Neutrophil (primary cell): Measurements from ENCODE around the gene SLC39A3.

Experiments used
- H3K27ac ChIP-seq: fragments of 200-600 bp; sonication (generic); 2 replicates; pipeline ENCODE4 v1.5.1; 2016; ENCODE audit warnings: mild to moderate bottlenecking, moderate library complexity
- H3K27me3 ChIP-seq: fragments of 200-600 bp; sonication (generic); 2 replicates; pipeline ENCODE4 v1.6.0; 2016; ENCODE audit warnings: mild to moderate bottlenecking
- H3K36me3 ChIP-seq: fragments of 200-600 bp; sonication (generic); 2 replicates; pipeline ENCODE4 v1.5.1; 2017
- H3K4me1 ChIP-seq, 2 experiments: fragments of 200-600 bp in 1 of 2; sonication (generic) in 1 of 2; 1 replicate in 1 of 2; 2 replicates in 1 of 2; pipeline versions ENCODE4 v1.5.1 to v1.6.1; 2013 to 2016; ENCODE audit warnings: low read depth in 1 of 2, low read length in 1 of 2, mild to moderate bottlenecking in 1 of 2, moderate library complexity in 1 of 2; ENCODE audit not compliant: control insufficient read depth in 1 of 2, insufficient read depth in 1 of 2
- H3K4me3 ChIP-seq, 2 experiments: fragments of 200-600 bp in 1 of 2; sonication (generic) in 1 of 2; 1 replicate in 1 of 2; 2 replicates in 1 of 2; pipeline ENCODE4 v1.5.1; 2013 to 2016; ENCODE audit warnings: low read depth in 1 of 2, low read length in 1 of 2, mild to moderate bottlenecking in 1 of 2, moderate library complexity in 1 of 2
- H3K9me3 ChIP-seq: fragments of 200-600 bp; sonication (generic); 2 replicates; pipeline ENCODE4 v1.5.1; 2016
- CTCF ChIP-seq: fragments of 200-600 bp; sonication (generic); IDR thresholded peaks from 2 replicates; pipeline ENCODE4 v1.5.1; 2016; ENCODE audit warnings: antibody characterized with exemption

Gene SLC39A3

DNA sequence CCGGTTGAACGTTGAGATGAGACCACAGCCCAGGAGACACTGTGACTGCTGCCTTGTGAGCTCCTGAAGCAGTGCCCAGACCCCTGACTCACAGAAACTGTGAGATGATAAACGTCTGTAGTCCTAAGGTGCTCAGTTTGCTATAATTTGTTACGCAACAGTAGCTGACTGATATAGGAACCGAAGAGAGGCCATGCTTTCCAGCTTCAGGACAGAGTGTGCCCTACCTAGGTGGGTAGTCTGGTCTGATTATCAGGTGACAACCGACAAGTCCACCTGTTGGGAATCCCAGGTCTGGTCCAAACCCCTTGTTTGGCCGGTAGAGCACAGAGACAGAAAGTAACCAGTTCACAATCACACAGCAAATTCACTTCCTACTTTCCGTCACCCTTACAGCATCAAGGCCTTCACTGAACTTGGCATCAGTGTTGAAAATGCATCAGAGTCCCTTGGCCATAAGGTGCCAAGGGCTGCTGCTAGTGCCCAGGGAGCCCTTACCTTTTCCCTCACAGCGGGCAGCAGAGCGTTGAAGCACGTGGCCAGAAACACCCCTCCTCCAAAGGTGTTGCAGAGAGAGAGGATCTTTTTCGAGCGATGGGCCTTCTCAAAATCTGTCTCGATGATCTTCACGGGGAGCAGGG is 3.1 kb downstream of the SLC39A3 start:
- Histone ChIP-seq H3K36me3 (peaks cover 39% of the 10 kb centered on the region), H3K9me3 (no peaks in the 10 kb centered on the region)

GRCh38 chr19:2735374-2735773 is 4.4 kb downstream of the SLC39A3 start:
- no peak for TF ChIP-seq CTCF
- Histone ChIP-seq H3K36me3 (peaks cover 51% of the 10 kb centered on the region), H3K4me1 (peaks cover 37 to 42% of the 10 kb centered on the region in 2 experiments), H3K27ac (no peak overlapping the region), H3K4me3 (no peak overlapping the region), H3K27me3 (peaks cover 4% of the 10 kb centered on the region), H3K9me3 (no peaks in the 10 kb centered on the region)

More for the DNA sequence above, 3.1 kb downstream of the SLC39A3 start:
- H3K27ac ChIP-seq, result peak overlapping the region; percentile 70
- H3K4me3 ChIP-seq, result peak overlapping the region; percentile 13 to 32
- H3K4me1 ChIP-seq, result peaks cover 37 to 42% of the 10 kb centered on the region in 2 experiments
- TF ChIP-seq CTCF, result no peak
- H3K27me3 ChIP-seq, result peaks cover 17% of the 10 kb centered on the region

DNA sequence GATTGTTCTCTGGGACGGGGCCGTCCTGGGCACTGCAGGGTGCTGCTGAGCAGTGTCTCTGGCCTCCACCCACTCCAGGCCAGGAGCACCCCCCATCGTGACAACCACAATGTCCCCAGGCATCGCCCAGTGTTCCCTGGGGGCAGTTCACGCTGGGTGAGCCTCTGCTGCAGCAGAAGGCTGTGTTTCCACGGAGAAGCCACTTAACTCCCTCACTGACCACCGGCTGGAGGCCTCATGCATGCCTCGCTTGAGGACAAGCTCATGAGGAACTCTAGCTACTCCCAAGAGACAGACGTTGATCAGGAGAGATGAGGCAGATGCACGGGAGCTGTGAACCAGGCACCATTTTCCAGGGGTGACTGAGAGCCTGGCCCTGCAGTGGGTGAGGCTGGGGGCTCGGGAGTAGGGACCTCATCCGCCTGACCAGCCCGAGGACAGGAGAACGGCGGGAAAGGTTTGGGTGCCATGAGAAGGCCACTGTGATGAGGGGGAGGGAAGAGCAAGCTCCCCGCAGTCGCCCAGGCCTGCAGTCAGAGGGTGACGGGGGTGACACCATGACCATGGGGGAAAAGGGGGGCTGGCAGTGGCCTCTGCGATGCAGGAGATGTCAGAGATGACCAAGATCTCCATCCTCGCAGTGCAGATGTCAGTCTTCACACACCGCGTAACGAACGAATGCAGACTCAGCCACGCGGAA is 5.1 kb downstream of the SLC39A3 start:
- Histone ChIP-seq H3K4me1 (peaks cover 33 to 36% of the 10 kb centered on the region in 2 experiments), H3K36me3 (peaks cover 51% of the 10 kb centered on the region), H3K4me3 (no peak overlapping the region), H3K27me3 (no peaks in the 10 kb centered on the region), H3K9me3 (no peaks in the 10 kb centered on the region), H3K27ac (no peak overlapping the region)
- TF ChIP-seq CTCF, result no peak

- H3K27ac ChIP-seq, result no peak overlapping the region
These were observed 5.8 kb downstream of the SLC39A3 start for GRCh38 chr19:2733930-2734588.

GRCh38 chr19:2732883-2733282 is 6.9 kb downstream of the SLC39A3 start:
- Histone ChIP-seq H3K4me1 (peaks cover 19 to 20% of the 10 kb centered on the region in 2 experiments), H3K27ac (no peak overlapping the region), H3K9me3 (no peaks in the 10 kb centered on the region), H3K36me3 (peaks cover 51% of the 10 kb centered on the region), H3K4me3 (no peak overlapping the region), H3K27me3 (peaks cover 12% of the 10 kb centered on the region)
- TF ChIP-seq CTCF, result no peak

More at GRCh38 chr19:2733930-2734588, 5.8 kb downstream of the SLC39A3 start:
- no peaks in the 10 kb centered on the region for H3K9me3 ChIP-seq
- no peak for TF ChIP-seq CTCF
- H3K4me1 ChIP-seq, result peaks cover 28 to 29% of the 10 kb centered on the region in 2 experiments
- H3K4me3 ChIP-seq, result no peak overlapping the region
- H3K36me3 ChIP-seq, result peaks cover 51% of the 10 kb centered on the region
- peaks cover under 1% of the 10 kb centered on the region for H3K27me3 ChIP-seq
